22Rv1 (cell line): Measurements from ENCODE around the gene H2AZ2.

Experiments
- H3K27ac ChIP-seq: fragments of 450-650 bp; 2 replicates; pipeline ENCODE4 v1.5.1; 2017
- CTCF ChIP-seq: fragments of 450-650 bp; IDR thresholded peaks from 2 replicates; pipeline ENCODE4 v1.5.1; 2017; ENCODE audit warnings: mild to moderate bottlenecking
- ZFX ChIP-seq: fragments of 450-650 bp; IDR thresholded peaks from 2 replicates; pipeline ENCODE4 v1.6.1; 2017; ENCODE audit warnings: antibody characterized with exemption, borderline replicate concordance

The H2AZ2 gene

GRCh38 chr7:44824894-44825526 lies 22.9 kb downstream of the H2AZ2 start:
- peak overlapping the region; percentile 30; the same call in 1 of the 2 replicates for H3K27ac ChIP-seq

GRCh38 chr7:44823255-44823781 lies 24.6 kb downstream of the H2AZ2 start:
- H3K27ac ChIP-seq, result no peak overlapping the region
- TF ChIP-seq ZFX (no peak), CTCF (no peak)

More at GRCh38 chr7:44824894-44825526, 22.9 kb downstream of the H2AZ2 start:
- TF ChIP-seq ZFX, result no peak
- no peak for TF ChIP-seq CTCF

GRCh38 chr7:44819292-44819691 lies 28.6 kb downstream of the H2AZ2 start:
- no peak overlapping the region for H3K27ac ChIP-seq
- TF ChIP-seq ZFX, result no peak

GRCh38 chr7:44814919-44815318 lies 33.0 kb downstream of the H2AZ2 start:
- TF ChIP-seq ZFX (no peak), CTCF (no peak)
- no peak overlapping the region for H3K27ac ChIP-seq

GRCh38 chr7:44811571-44811970 lies 36.3 kb downstream of the H2AZ2 start:
- TF ChIP-seq ZFX, result no peak
- peak overlapping the region; percentile 19 for H3K27ac ChIP-seq

GRCh38 chr7:44811093-44811492 lies 36.8 kb downstream of the H2AZ2 start:
- TF ChIP-seq ZFX (no peak), CTCF (no peak)
- peak overlapping the region; percentile 19 for H3K27ac ChIP-seq

- no peak overlapping the region for H3K27ac ChIP-seq
- TF ChIP-seq ZFX (no peak), CTCF (no peak)
Measured at GRCh38 chr7:44808914-44809393, 38.9 kb downstream of the H2AZ2 start.

GRCh38 chr7:44805950-44806349 lies 41.9 kb downstream of the H2AZ2 start:
- TF ChIP-seq ZFX (no peak), CTCF (no peak)
- H3K27ac ChIP-seq, result peak overlapping the region; percentile 44; the same call in 1 of the 2 replicates

- peak overlapping the region; percentile 44 for H3K27ac ChIP-seq
Measured at GRCh38 chr7:44803828-44804519, 43.9 kb downstream of the H2AZ2 start.
